Kidney epithelial cell (primary cell): ENCODE data around the gene NLRC5. TPM values are rescaled to one million over a fixed set of nuclear protein-coding genes. Genes with fewer than 3 reads are reported as not detected.
"Not testable (repeated sequence)": the region's sequence is repeated elsewhere in the genome, so short reads cannot be mapped to it uniquely, and the experiment has no call there.

Source experiments
- DNase-seq: peaks from one replicate; pipeline ENCODE4 v3.0.0-alpha.2; 2010; ENCODE audit warnings: low read depth
- H3K27me3 ChIP-seq: 2 replicates; pipeline ENCODE4 v1.6.0; 2011; ENCODE audit warnings: low read length; ENCODE audit not compliant: control insufficient read depth, insufficient read depth
- H3K36me3 ChIP-seq: 2 replicates; pipeline ENCODE4 v1.5.1; 2011; ENCODE audit warnings: low read length; ENCODE audit not compliant: control insufficient read depth, insufficient read depth
- H3K4me3 ChIP-seq: 2 replicates; pipeline ENCODE4 v1.5.1; 2011; ENCODE audit warnings: low read depth, mild to moderate bottlenecking, control low read depth, low read length
- CTCF ChIP-seq: IDR thresholded peaks from 2 replicates; pipeline ENCODE4 v1.5.1; 2011; ENCODE audit warnings: mild to moderate bottlenecking, moderate library complexity, low read length, control low read depth, inconsistent platforms; ENCODE audit not compliant: insufficient read depth, poor library complexity, severe bottlenecking
- total RNA-seq: library from RNA; depleted of rRNA; stranded (reverse); fragments of >200 nt; gene quantifications from 2 replicates; pipeline ENCODE4 v1.2.3, GENCODE V29; 2015

Gene NLRC5
- total RNA-seq, 1 donor from 2014 or later, result 7.7 TPM

- H3K36me3 ChIP-seq, result no peaks in the 10 kb centered on the region
- no peaks in the 10 kb centered on the region for H3K27me3 ChIP-seq
- H3K4me3 ChIP-seq, result no peak overlapping the region
- no peak for TF ChIP-seq CTCF
- no peak for DNase-seq
Measured at GRCh38 chr16:57058291-57058861, 69.0 kb downstream of the NLRC5 start.

GRCh38 chr16:57060323-57061083, 71.1 kb downstream of the NLRC5 start:
- Histone ChIP-seq H3K4me3 (no peak overlapping the region), H3K27me3 (no peaks in the 10 kb centered on the region), H3K36me3 (no peaks in the 10 kb centered on the region)
- DNase-seq, result no peak
- no peak for TF ChIP-seq CTCF

- no peaks in the 10 kb centered on the region for H3K27me3 ChIP-seq
- no peaks in the 10 kb centered on the region for H3K36me3 ChIP-seq
- DNase-seq, result no peak
- no peak for TF ChIP-seq CTCF
- no peak overlapping the region for H3K4me3 ChIP-seq
Measured at GRCh38 chr16:57061084-57061905, 71.9 kb downstream of the NLRC5 start.

GRCh38 chr16:57062329-57062728, 73.0 kb downstream of the NLRC5 start:
- no peak for DNase-seq
- H3K27me3 ChIP-seq, result no peaks in the 10 kb centered on the region
- TF ChIP-seq CTCF, result no peak
- no peaks in the 10 kb centered on the region for H3K36me3 ChIP-seq
- no peak overlapping the region for H3K4me3 ChIP-seq

- H3K27me3 ChIP-seq, H3K36me3 ChIP-seq, H3K4me3 ChIP-seq, DNase-seq: not testable (repeated sequence)
Measured at GRCh38 chr16:57063189-57063588, 73.8 kb downstream of the NLRC5 start.

- H3K36me3 ChIP-seq, result no peaks in the 10 kb centered on the region
- TF ChIP-seq CTCF, result no peak
- DNase-seq, result no peak
- no peak overlapping the region for H3K4me3 ChIP-seq
- H3K27me3 ChIP-seq, result no peaks in the 10 kb centered on the region
Measured at GRCh38 chr16:57064995-57065394, 75.6 kb downstream of the NLRC5 start.
